Fibroblast of peridontal ligament (primary cell): ENCODE data around the gene KLHL6.
"Not testable (repeated sequence)": the region's sequence is repeated elsewhere in the genome, so short reads cannot be mapped to it uniquely, and the experiment has no call there.

Experiments used
- DNase-seq: peaks from one replicate; pipeline ENCODE4 v3.0.0-alpha.2; 2010; ENCODE audit errors: extremely low read depth

Gene KLHL6

GRCh38 chr3:183448369-183449128, 107.0 kb downstream of the KLHL6 start:
- DNase-seq, result no peak

- peak; percentile 68 for DNase-seq
These were observed 108.1 kb downstream of the KLHL6 start for GRCh38 chr3:183447206-183448001.

- DNase-seq, result no peak
These were observed 108.7 kb downstream of the KLHL6 start for GRCh38 chr3:183446838-183447205.

GRCh38 chr3:183444748-183445147, 110.8 kb downstream of the KLHL6 start:
- no peak for DNase-seq

- no peak for DNase-seq
These were observed 111.8 kb downstream of the KLHL6 start for GRCh38 chr3:183443395-183444385.

GRCh38 chr3:183442994-183443393, 112.5 kb downstream of the KLHL6 start:
- DNase-seq, result no peak

- not testable (repeated sequence) for DNase-seq
These were observed 115.0 kb downstream of the KLHL6 start for GRCh38 chr3:183440521-183440920.

GRCh38 chr3:183439515-183439914, 116.0 kb downstream of the KLHL6 start:
- no peak for DNase-seq

GRCh38 chr3:183438735-183439134, 116.8 kb downstream of the KLHL6 start:
- DNase-seq, result no peak

- no peak for DNase-seq
These were observed 117.6 kb downstream of the KLHL6 start for GRCh38 chr3:183437666-183438564.
